PC-9 (cell line): ENCODE measurements around the gene APLN. TPM values are rescaled to one million over a fixed set of nuclear protein-coding genes. Genes with fewer than 3 reads are reported as not detected.

Source experiments
- Bru-seq: library from RNA; stranded (reverse); fragments of 400-500 nt; gene quantifications from one replicate; lab custom pipeline; 2021; lab: Mats Ljungman, UMichigan
- BruChase-seq, 2 experiments: library from RNA; stranded (reverse); fragments of 400-500 nt; gene quantifications; one replicate each; lab custom pipeline; 2021; lab: Mats Ljungman, UMichigan
- BruUV-seq: library from RNA; stranded (reverse); fragments of 400-500 nt; replicated peaks from 2 replicates; lab custom pipeline; 2021; lab: Mats Ljungman, UMichigan
- CTCF ChIA-PET: fragments of 300-600 bp; sonication (Branson Sonifier 250); formaldehyde crosslinking; loops from one replicate; lab custom pipeline; 2022; ENCODE audit warnings: antibody characterized with exemption; lab: Charles Lee
- POLR2A ChIA-PET: fragments of 300-600 bp; sonication (Branson Sonifier 250); formaldehyde crosslinking; loops from one replicate; lab custom pipeline; 2022; ENCODE audit warnings: antibody characterized with exemption; ENCODE audit not compliant: unreplicated experiment; lab: Charles Lee
- DNase-seq, 2 experiments: peaks; one replicate each; pipeline versions ENCODE4 v3.0.0 to v3.0.0-alpha.2; 2015 to 2022; ENCODE audit warnings: mixed read lengths in 1 of 2
- H2AFZ ChIP-seq: fragments of 200-600 bp; sonication (generic); 2 replicates; pipeline ENCODE4 v1.8.1; 2017; ENCODE audit warnings: antibody characterized with exemption
- H3F3A ChIP-seq: fragments of 200-600 bp; sonication (generic); 2 replicates; pipeline ENCODE4 v1.8.1; 2017; ENCODE audit warnings: antibody characterized with exemption, mild to moderate bottlenecking, low read depth; ENCODE audit not compliant: insufficient read depth
- H3K27ac ChIP-seq: fragments of 200-600 bp; sonication (generic); 2 replicates; pipeline ENCODE4 v1.6.1; 2016; ENCODE audit warnings: mixed run types
- H3K27me3 ChIP-seq: fragments of 200-600 bp; sonication (generic); 2 replicates; pipeline ENCODE4 v1.6.1; 2016; ENCODE audit warnings: low read depth, mixed run types; ENCODE audit not compliant: insufficient read depth
- H3K36me3 ChIP-seq: fragments of 200-600 bp; sonication (generic); 2 replicates; pipeline ENCODE4 v1.6.1; 2016; ENCODE audit warnings: low read depth, mixed run types
- H3K4me1 ChIP-seq: fragments of 200-600 bp; sonication (generic); replicated peaks from 2 replicates; pipeline ENCODE4 v1.6.1; 2016; ENCODE audit warnings: mixed run types; ENCODE audit not compliant: insufficient read depth
- H3K4me2 ChIP-seq: fragments of 200-600 bp; sonication (generic); 2 replicates; pipeline ENCODE4 v1.6.1; 2017; ENCODE audit warnings: mixed run types
- H3K4me3 ChIP-seq: fragments of 200-600 bp; sonication (generic); 2 replicates; pipeline ENCODE4 v1.6.1; 2016; ENCODE audit warnings: mixed run types
- H3K79me2 ChIP-seq: fragments of 200-600 bp; sonication (generic); 2 replicates; pipeline ENCODE4 v1.6.1; 2017; ENCODE audit warnings: low read depth, mixed run types
- H3K9me2 ChIP-seq: fragments of 200-600 bp; sonication (generic); 2 replicates; pipeline ENCODE4 v1.8.1; 2017; ENCODE audit warnings: mild to moderate bottlenecking; ENCODE audit not compliant: insufficient read depth
- H3K9me3 ChIP-seq: fragments of 200-600 bp; sonication (generic); 2 replicates; pipeline ENCODE4 v1.8.1; 2016; ENCODE audit warnings: low read depth; ENCODE audit not compliant: insufficient read depth
- H4K20me1 ChIP-seq: fragments of 200-600 bp; sonication (generic); 2 replicates; pipeline ENCODE4 v1.8.1; 2017; ENCODE audit not compliant: insufficient read depth
- EZH2 ChIP-seq: fragments of 200-600 bp; sonication (generic); IDR thresholded peaks from 2 replicates; pipeline ENCODE4 v1.8.0; 2017; ENCODE audit warnings: antibody characterized with exemption, low read depth
- intact Hi-C: fragments of 100-400 bp; cut with micrococcal nuclease; formaldehyde crosslinking; loops from one replicate; pipeline ENCODE4 v1.10.0; 2022; ENCODE audit not compliant: unreplicated experiment
- long read RNA-seq: library from polyadenylated mRNA; stranded (forward); transcript quantifications from one replicate; pipeline ENCODE4 v2.0.0, GENCODE V29; 2022
- total RNA-seq: library from RNA; stranded (reverse); gene quantifications from 2 replicates; pipeline ENCODE4 v1.2.3, GENCODE V29; 2021
- TF ChIP-seq, protein P1 (sequence below): fragments of 200-600 bp; sonication (generic); conservative IDR thresholded peaks from 2 replicates; pipeline ENCODE4 v1.6.1; 2017; ENCODE audit warnings: mixed run types, antibody characterized with exemption, mild to moderate bottlenecking, moderate library complexity

APLN gene
- total RNA-seq (0.13 TPM in 2 replicates), Bru-seq, nascent RNA (percentile 15 among the genes with signal in this experiment), BruChase-seq, experiment 1, labeled RNA remaining after a 2-hour chase (not detected), BruChase-seq, experiment 2, labeled RNA remaining after a 6-hour chase (percentile 19 among the genes with signal in this experiment)
- long read RNA-seq, partial matches to known transcripts = 0 of 1 reads
- long read RNA-seq, other reads (novel, unspliced or antisense) = 0 of 1 reads

- no peak for TF ChIP-seq EZH2
- TF ChIP-seq, protein P1, sequence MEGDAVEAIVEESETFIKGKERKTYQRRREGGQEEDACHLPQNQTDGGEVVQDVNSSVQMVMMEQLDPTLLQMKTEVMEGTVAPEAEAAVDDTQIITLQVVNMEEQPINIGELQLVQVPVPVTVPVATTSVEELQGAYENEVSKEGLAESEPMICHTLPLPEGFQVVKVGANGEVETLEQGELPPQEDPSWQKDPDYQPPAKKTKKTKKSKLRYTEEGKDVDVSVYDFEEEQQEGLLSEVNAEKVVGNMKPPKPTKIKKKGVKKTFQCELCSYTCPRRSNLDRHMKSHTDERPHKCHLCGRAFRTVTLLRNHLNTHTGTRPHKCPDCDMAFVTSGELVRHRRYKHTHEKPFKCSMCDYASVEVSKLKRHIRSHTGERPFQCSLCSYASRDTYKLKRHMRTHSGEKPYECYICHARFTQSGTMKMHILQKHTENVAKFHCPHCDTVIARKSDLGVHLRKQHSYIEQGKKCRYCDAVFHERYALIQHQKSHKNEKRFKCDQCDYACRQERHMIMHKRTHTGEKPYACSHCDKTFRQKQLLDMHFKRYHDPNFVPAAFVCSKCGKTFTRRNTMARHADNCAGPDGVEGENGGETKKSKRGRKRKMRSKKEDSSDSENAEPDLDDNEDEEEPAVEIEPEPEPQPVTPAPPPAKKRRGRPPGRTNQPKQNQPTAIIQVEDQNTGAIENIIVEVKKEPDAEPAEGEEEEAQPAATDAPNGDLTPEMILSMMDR = no peak
- H3K4me2 ChIP-seq = peak within 1 kb of the TSS; percentile 95
- no peaks in the 10 kb centered on the region for H3K79me2 ChIP-seq
- peaks cover 46% of the 10 kb centered on the region for H3K27me3 ChIP-seq
- CTCF ChIA-PET = interaction anchor here (0.5 to 2.5 kb wide), 2 partner anchors 71 to 110 kb away, joined by 3 to 7 read pairs; no protein-coding TSS in a partner anchor
- H3K4me1 ChIP-seq = peaks cover 13% of the 10 kb centered on the region
- no peak within 1 kb of the TSS for H3K27ac ChIP-seq
- H3K9me2 ChIP-seq = no peaks in the 10 kb centered on the region
- intact Hi-C loops = no loop called here
- H2AFZ ChIP-seq = peak within 1 kb of the TSS; percentile 81
- no peaks in the 10 kb centered on the region for H3K36me3 ChIP-seq
- BruUV-seq = no TSS peak
- peak in 1 of 2 experiments; percentile 38 for DNase-seq
- peak within 1 kb of the TSS; percentile 60 for H3K4me3 ChIP-seq
- H4K20me1 ChIP-seq = peaks cover 5% of the 10 kb centered on the region
- no peaks in the 10 kb centered on the region for H3F3A ChIP-seq
- no peaks in the 10 kb centered on the region for H3K9me3 ChIP-seq
- POLR2A ChIA-PET = no interaction called here
These were observed at the start of gene APLN for GRCh38 chrX:129654652-129655546. APLN (minus strand) TSS chrX:129654956; CDS start chrX:129654630, 326 bp downstream.

- CTCF ChIA-PET = no interaction called here
These were observed 49.7 kb upstream of the APLN start for GRCh38 chrX:129704491-129704890.

DNA sequence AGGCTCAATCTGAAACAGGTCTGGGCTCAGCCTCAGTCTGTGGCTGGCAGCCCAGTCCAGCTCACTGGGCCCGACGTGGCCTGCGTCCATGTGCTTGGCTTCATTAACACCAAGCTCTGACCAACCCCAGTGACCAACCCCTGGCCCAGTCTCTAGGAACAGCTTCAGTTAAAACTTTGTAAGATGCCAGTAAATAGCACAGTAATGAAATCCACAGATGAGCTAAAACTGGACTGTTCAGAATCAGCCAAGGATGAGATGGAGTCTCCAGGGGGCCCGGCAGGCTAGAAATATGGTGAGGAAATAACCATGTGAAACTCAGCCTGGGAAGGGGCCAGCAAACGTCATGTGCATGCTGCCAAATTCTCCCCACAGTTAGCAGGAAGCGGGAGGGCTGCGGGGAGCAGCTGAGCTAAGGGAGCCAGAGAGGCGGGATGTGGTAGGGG, 46.9 kb upstream of the APLN start:
- CTCF ChIA-PET = interaction anchor here (0.9 kb wide), 1 partner anchor 65 kb away, joined by 5 read pairs; no protein-coding TSS in a partner anchor
- BruUV-seq = no TSS peak

More at GRCh38 chrX:129704491-129704890, 49.7 kb upstream of the APLN start:
- TF ChIP-seq EZH2 = no peak
- TF ChIP-seq, protein P1 = no peak
- POLR2A ChIA-PET = no interaction called here
- BruUV-seq = no TSS peak
- no peaks in the 10 kb centered on the region for H3K79me2 ChIP-seq
- no peaks in the 10 kb centered on the region for H3K36me3 ChIP-seq
- H3K4me2 ChIP-seq = no peak overlapping the region
- H3K4me3 ChIP-seq = no peak overlapping the region
- no peaks in the 10 kb centered on the region for H3F3A ChIP-seq
- H3K27ac ChIP-seq = no peak overlapping the region
- no peaks in the 10 kb centered on the region for H4K20me1 ChIP-seq
- H3K4me1 ChIP-seq = no peaks in the 10 kb centered on the region
- intact Hi-C loops = no loop called here
- H3K27me3 ChIP-seq = 0 out of 2 replicates have a peak, but pooled peaks cover 4% of the 10 kb centered on the region
- no peak for DNase-seq
- no peaks in the 10 kb centered on the region for H3K9me3 ChIP-seq
- no peak overlapping the region for H2AFZ ChIP-seq
- no peaks in the 10 kb centered on the region for H3K9me2 ChIP-seq

More for the DNA sequence above, 46.9 kb upstream of the APLN start:
- intact Hi-C loops = no loop called here
- TF ChIP-seq, protein P1 = no peak
- no peak for TF ChIP-seq EZH2
- Histone ChIP-seq H3K9me2 (no peaks in the 10 kb centered on the region), H3K4me1 (peaks cover 22% of the 10 kb centered on the region), H4K20me1 (no peaks in the 10 kb centered on the region), H2AFZ (no peak overlapping the region), H3K79me2 (no peaks in the 10 kb centered on the region), H3F3A (peaks cover 14% of the 10 kb centered on the region), H3K4me2 (no peak overlapping the region), H3K9me3 (no peaks in the 10 kb centered on the region), H3K27ac (no peak overlapping the region), H3K4me3 (no peak overlapping the region), H3K36me3 (no peaks in the 10 kb centered on the region), H3K27me3 (0 out of 2 replicates have a peak, but pooled peaks cover 4% of the 10 kb centered on the region)
- POLR2A ChIA-PET = no interaction called here
- no peak for DNase-seq
